ENCODE results near the gene MLEC. TPM values are rescaled to one million over a fixed set of nuclear protein-coding genes. Genes with fewer than 3 reads are reported as not detected.

The MLEC gene
- total and polyA plus RNA-seq, 4 donors = 19.7 to 92.0 (median 47.6) TPM

GRCh38 chr12:120719496-120720233 lies 32.7 kb downstream of the MLEC start:
- peak in 1 of 2 donors; percentile 39 for DNase-seq
- no peak overlapping the region for H3K27ac ChIP-seq (ENCODE audit: low read depth in 1 of 2, low read length in 2 of 2)
- no peaks in the 10 kb centered on the region for H3K27me3 ChIP-seq (ENCODE audit: control insufficient read depth in 1 of 2, insufficient read depth in 2 of 2, low read length in 1 of 2)
- no peaks in the 10 kb centered on the region for H3K4me1 ChIP-seq (ENCODE audit: control insufficient read depth in 1 of 2, insufficient read depth in 2 of 2, low read length in 2 of 2)
- H3K9me3 ChIP-seq (ENCODE audit: control insufficient read depth, low read length) = no peaks in the 10 kb centered on the region
- intact Hi-C loops (cut with DNase I) = loop anchor here (10.0 kb wide), 2 partner anchors 245 to 255 kb away; partner anchors contain the start of gene HNF1A (in 1 of the 2)
- WGBS, 2 donors = 86 to 88% methylated on average over 11 of the region's 11 CpGs
- ATAC-seq (ENCODE audit: low FRiP score) = no peak
- H3K4me3 ChIP-seq (ENCODE audit: low read length in 2 of 2) = no peak overlapping the region
- H3K36me3 ChIP-seq (ENCODE audit: control insufficient read depth in 1 of 2, insufficient read depth in 2 of 2, low read length in 1 of 2) = peaks cover 7 to 13% of the 10 kb centered on the region in 2 donors

GRCh38 chr12:120720234-120720986 lies 33.5 kb downstream of the MLEC start:
- Histone ChIP-seq H3K36me3 (ENCODE audit: control insufficient read depth in 1 of 2, insufficient read depth in 2 of 2, low read length in 1 of 2) (peaks cover 7 to 13% of the 10 kb centered on the region in 2 donors), H3K27me3 (ENCODE audit: control insufficient read depth in 1 of 2, insufficient read depth in 2 of 2, low read length in 1 of 2) (no peaks in the 10 kb centered on the region), H3K4me3 (ENCODE audit: low read length in 2 of 2) (no peak overlapping the region), H3K9me3 (ENCODE audit: control insufficient read depth, low read length) (no peaks in the 10 kb centered on the region), H3K4me1 (ENCODE audit: control insufficient read depth in 1 of 2, insufficient read depth in 2 of 2, low read length in 2 of 2) (no peaks in the 10 kb centered on the region), H3K27ac (ENCODE audit: low read depth in 1 of 2, low read length in 2 of 2) (no peak overlapping the region)
- DNase-seq (peak in 1 of 2 donors; percentile 56), ATAC-seq (ENCODE audit: low FRiP score) (peak; percentile 66)
- 75 to 79% methylated on average over 7 of the region's 7 CpGs for WGBS, 2 donors
- intact Hi-C loops (cut with DNase I) = loop anchor here (10.0 kb wide), 2 partner anchors 244 to 254 kb away; partner anchors contain the start of gene HNF1A (in 1 of the 2)

GRCh38 chr12:120720987-120721801 lies 34.2 kb downstream of the MLEC start:
- no peak overlapping the region for H3K27ac ChIP-seq (ENCODE audit: low read depth in 1 of 2, low read length in 2 of 2)
- no peaks in the 10 kb centered on the region for H3K27me3 ChIP-seq (ENCODE audit: control insufficient read depth in 1 of 2, insufficient read depth in 2 of 2, low read length in 1 of 2)
- no peaks in the 10 kb centered on the region for H3K9me3 ChIP-seq (ENCODE audit: control insufficient read depth, low read length)
- ATAC-seq (ENCODE audit: low FRiP score) = no peak
- peak in 1 of 2 donors; percentile 49 for DNase-seq
- H3K4me3 ChIP-seq (ENCODE audit: low read length in 2 of 2) = no peak overlapping the region
- intact Hi-C loops (cut with DNase I) = loop anchor here (10.0 kb wide), 2 partner anchors 244 to 254 kb away; partner anchors contain the start of gene HNF1A (in 1 of the 2)
- 89 to 91% methylated on average over 10 of the region's 10 CpGs for WGBS, 2 donors
- H3K4me1 ChIP-seq (ENCODE audit: control insufficient read depth in 1 of 2, insufficient read depth in 2 of 2, low read length in 2 of 2) = no peaks in the 10 kb centered on the region
- H3K36me3 ChIP-seq (ENCODE audit: control insufficient read depth in 1 of 2, insufficient read depth in 2 of 2, low read length in 1 of 2) = peaks cover 7 to 13% of the 10 kb centered on the region in 2 donors

GRCh38 chr12:120721866-120722265 lies 34.9 kb downstream of the MLEC start:
- ATAC-seq (ENCODE audit: low FRiP score) = no peak
- Histone ChIP-seq H3K4me3 (ENCODE audit: low read length in 2 of 2) (no peak overlapping the region), H3K9me3 (ENCODE audit: control insufficient read depth, low read length) (no peaks in the 10 kb centered on the region), H3K4me1 (ENCODE audit: control insufficient read depth in 1 of 2, insufficient read depth in 2 of 2, low read length in 2 of 2) (no peaks in the 10 kb centered on the region), H3K27me3 (ENCODE audit: control insufficient read depth in 1 of 2, insufficient read depth in 2 of 2, low read length in 1 of 2) (no peaks in the 10 kb centered on the region), H3K27ac (ENCODE audit: low read depth in 1 of 2, low read length in 2 of 2) (no peak overlapping the region), H3K36me3 (ENCODE audit: control insufficient read depth in 1 of 2, insufficient read depth in 2 of 2, low read length in 1 of 2) (peaks cover 3 to 8% of the 10 kb centered on the region in 2 donors)
- DNase-seq = no peak
- intact Hi-C loops (cut with DNase I) = loop anchor here (10.0 kb wide), 2 partner anchors 243 to 253 kb away; partner anchors contain the start of gene HNF1A (in 1 of the 2)
- WGBS, 2 donors = 93 to 95% methylated on average over 3 of the region's 3 CpGs

GRCh38 chr12:120722784-120723183 lies 35.8 kb downstream of the MLEC start:
- intact Hi-C loops (cut with DNase I) = loop anchor here (10.0 kb wide), 2 partner anchors 242 to 252 kb away; partner anchors contain the start of gene HNF1A (in 1 of the 2)
- no peaks in the 10 kb centered on the region for H3K9me3 ChIP-seq (ENCODE audit: control insufficient read depth, low read length)
- WGBS, 2 donors = 96 to 98% methylated on average over 2 of the region's 2 CpGs
- H3K27ac ChIP-seq (ENCODE audit: low read depth in 1 of 2, low read length in 2 of 2) = no peak overlapping the region
- H3K36me3 ChIP-seq (ENCODE audit: control insufficient read depth in 1 of 2, insufficient read depth in 2 of 2, low read length in 1 of 2) = peaks cover 3 to 7% of the 10 kb centered on the region in 2 donors
- no peaks in the 10 kb centered on the region for H3K27me3 ChIP-seq (ENCODE audit: control insufficient read depth in 1 of 2, insufficient read depth in 2 of 2, low read length in 1 of 2)
- H3K4me1 ChIP-seq (ENCODE audit: control insufficient read depth in 1 of 2, insufficient read depth in 2 of 2, low read length in 2 of 2) = no peaks in the 10 kb centered on the region
- no peak overlapping the region for H3K4me3 ChIP-seq (ENCODE audit: low read length in 2 of 2)
- DNase-seq (peak in 1 of 2 donors; percentile 10), ATAC-seq (ENCODE audit: low FRiP score) (no peak)

GRCh38 chr12:120724720-120725119 lies 37.8 kb downstream of the MLEC start:
- Histone ChIP-seq H3K36me3 (ENCODE audit: control insufficient read depth in 1 of 2, insufficient read depth in 2 of 2, low read length in 1 of 2) (peaks cover 0 to 4% of the 10 kb centered on the region in 2 donors), H3K27ac (ENCODE audit: low read depth in 1 of 2, low read length in 2 of 2) (no peak overlapping the region), H3K4me3 (ENCODE audit: low read length in 2 of 2) (no peak overlapping the region), H3K27me3 (ENCODE audit: control insufficient read depth in 1 of 2, insufficient read depth in 2 of 2, low read length in 1 of 2) (no peaks in the 10 kb centered on the region), H3K9me3 (ENCODE audit: control insufficient read depth, low read length) (no peaks in the 10 kb centered on the region), H3K4me1 (ENCODE audit: control insufficient read depth in 1 of 2, insufficient read depth in 2 of 2, low read length in 2 of 2) (no peaks in the 10 kb centered on the region)
- DNase-seq = peak in 1 of 2 donors; percentile 49
- intact Hi-C loops (cut with DNase I) = loop anchor here (10.0 kb wide), 2 partner anchors 240 to 250 kb away; partner anchors contain the start of gene HNF1A (in 1 of the 2)
- ATAC-seq (ENCODE audit: low FRiP score) = no peak
- WGBS, 2 donors = 70 to 73% methylated on average over 5 of the region's 5 CpGs

- Histone ChIP-seq H3K27me3 (ENCODE audit: control insufficient read depth in 1 of 2, insufficient read depth in 2 of 2, low read length in 1 of 2) (no peaks in the 10 kb centered on the region), H3K27ac (ENCODE audit: low read depth in 1 of 2, low read length in 2 of 2) (no peak overlapping the region), H3K36me3 (ENCODE audit: control insufficient read depth in 1 of 2, insufficient read depth in 2 of 2, low read length in 1 of 2) (peaks cover 0 to 4% of the 10 kb centered on the region in 2 donors), H3K4me1 (ENCODE audit: control insufficient read depth in 1 of 2, insufficient read depth in 2 of 2, low read length in 2 of 2) (no peaks in the 10 kb centered on the region), H3K4me3 (ENCODE audit: low read length in 2 of 2) (no peak overlapping the region), H3K9me3 (ENCODE audit: control insufficient read depth, low read length) (no peaks in the 10 kb centered on the region)
- intact Hi-C loops (cut with DNase I) = loop anchor here (10.0 kb wide), 2 partner anchors 240 to 250 kb away; partner anchors contain the start of gene HNF1A (in 1 of the 2)
- 17 to 23% methylated on average over 14 of the region's 14 CpGs for WGBS, 2 donors
- ATAC-seq (ENCODE audit: low FRiP score) (no peak), DNase-seq (peak in 1 of 2 donors; percentile 32)
Measured at GRCh38 chr12:120725151-120725658, 38.3 kb downstream of the MLEC start.
